ENCODE results near the gene ATXN7L1. TPM values are rescaled to one million over a fixed set of nuclear protein-coding genes. Genes with fewer than 3 reads are reported as not detected.

The ATXN7L1 gene
- total RNA-seq, 1 experiment from 2014 or later, result 14.6 TPM

DNA sequence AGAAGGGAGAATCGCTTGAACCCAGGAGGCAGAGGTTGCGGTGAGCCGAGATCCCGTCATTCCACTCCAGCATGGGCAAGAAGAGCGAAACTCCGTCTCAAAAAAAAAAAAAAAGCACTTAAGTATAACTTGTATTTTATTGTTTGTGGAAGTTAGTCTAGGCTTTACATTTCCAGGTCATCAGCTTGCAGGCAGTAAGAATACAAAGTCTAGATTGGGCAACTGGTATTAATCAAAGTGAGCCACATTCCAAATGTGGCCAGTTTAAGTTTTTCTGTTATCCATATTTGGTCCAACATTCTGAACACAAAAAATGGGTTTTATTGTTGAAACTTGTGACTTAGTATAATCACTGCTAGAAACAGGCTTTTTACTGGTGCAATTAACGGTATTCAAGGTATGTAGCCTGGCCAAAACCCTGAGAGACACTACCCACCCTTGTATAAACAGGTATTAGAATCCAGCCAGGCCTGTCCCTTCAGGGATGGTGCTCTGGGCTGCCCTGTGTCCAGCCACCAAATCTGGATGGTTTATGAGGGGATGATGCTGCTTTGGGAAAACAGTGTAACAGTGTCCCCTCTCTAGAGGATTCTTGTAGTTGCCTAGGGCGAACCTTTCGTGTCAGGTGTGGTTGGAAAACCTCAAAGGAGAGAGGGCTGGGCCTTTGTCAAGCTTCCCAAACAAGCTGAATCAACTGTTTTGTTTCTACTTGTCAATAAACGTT lies 173.0 kb downstream of the ATXN7L1 start:
- intact Hi-C loops (cut with micrococcal nuclease; ENCODE audit: unreplicated experiment), result no loop called here
- Histone ChIP-seq H3K9me2 (ENCODE audit: insufficient read depth) (no peaks in the 10 kb centered on the region), H3F3A (ENCODE audit: insufficient read depth, low read depth) (no peaks in the 10 kb centered on the region), H3K36me3 (ENCODE audit: low read depth) (no peaks in the 10 kb centered on the region), H3K9me3 (ENCODE audit: insufficient read depth, low read depth) (no peaks in the 10 kb centered on the region), H3K27ac (no peak overlapping the region), H2AFZ (no peak overlapping the region), H3K79me2 (ENCODE audit: low read depth) (no peaks in the 10 kb centered on the region), H4K20me1 (ENCODE audit: insufficient read depth) (no peaks in the 10 kb centered on the region), H3K4me2 (no peak overlapping the region), H3K4me1 (replicated peaks; ENCODE audit: insufficient read depth) (no peaks in the 10 kb centered on the region), H3K27me3 (ENCODE audit: insufficient read depth, low read depth) (no peaks in the 10 kb centered on the region), H3K4me3 (no peak overlapping the region)
- TF ChIP-seq EZH2 (IDR thresholded peaks at IDR 0.05; ENCODE audit: low read depth), result no peak
- TF ChIP-seq, protein P1, sequence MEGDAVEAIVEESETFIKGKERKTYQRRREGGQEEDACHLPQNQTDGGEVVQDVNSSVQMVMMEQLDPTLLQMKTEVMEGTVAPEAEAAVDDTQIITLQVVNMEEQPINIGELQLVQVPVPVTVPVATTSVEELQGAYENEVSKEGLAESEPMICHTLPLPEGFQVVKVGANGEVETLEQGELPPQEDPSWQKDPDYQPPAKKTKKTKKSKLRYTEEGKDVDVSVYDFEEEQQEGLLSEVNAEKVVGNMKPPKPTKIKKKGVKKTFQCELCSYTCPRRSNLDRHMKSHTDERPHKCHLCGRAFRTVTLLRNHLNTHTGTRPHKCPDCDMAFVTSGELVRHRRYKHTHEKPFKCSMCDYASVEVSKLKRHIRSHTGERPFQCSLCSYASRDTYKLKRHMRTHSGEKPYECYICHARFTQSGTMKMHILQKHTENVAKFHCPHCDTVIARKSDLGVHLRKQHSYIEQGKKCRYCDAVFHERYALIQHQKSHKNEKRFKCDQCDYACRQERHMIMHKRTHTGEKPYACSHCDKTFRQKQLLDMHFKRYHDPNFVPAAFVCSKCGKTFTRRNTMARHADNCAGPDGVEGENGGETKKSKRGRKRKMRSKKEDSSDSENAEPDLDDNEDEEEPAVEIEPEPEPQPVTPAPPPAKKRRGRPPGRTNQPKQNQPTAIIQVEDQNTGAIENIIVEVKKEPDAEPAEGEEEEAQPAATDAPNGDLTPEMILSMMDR (conservative IDR thresholded peaks at IDR 0.05), result no peak
- DNase-seq, result no peak
- POLR2A ChIA-PET (ENCODE audit: unreplicated experiment), result no interaction called here
- CTCF ChIA-PET, result no interaction called here
- BruUV-seq (replicated peaks), result no TSS peak

DNA sequence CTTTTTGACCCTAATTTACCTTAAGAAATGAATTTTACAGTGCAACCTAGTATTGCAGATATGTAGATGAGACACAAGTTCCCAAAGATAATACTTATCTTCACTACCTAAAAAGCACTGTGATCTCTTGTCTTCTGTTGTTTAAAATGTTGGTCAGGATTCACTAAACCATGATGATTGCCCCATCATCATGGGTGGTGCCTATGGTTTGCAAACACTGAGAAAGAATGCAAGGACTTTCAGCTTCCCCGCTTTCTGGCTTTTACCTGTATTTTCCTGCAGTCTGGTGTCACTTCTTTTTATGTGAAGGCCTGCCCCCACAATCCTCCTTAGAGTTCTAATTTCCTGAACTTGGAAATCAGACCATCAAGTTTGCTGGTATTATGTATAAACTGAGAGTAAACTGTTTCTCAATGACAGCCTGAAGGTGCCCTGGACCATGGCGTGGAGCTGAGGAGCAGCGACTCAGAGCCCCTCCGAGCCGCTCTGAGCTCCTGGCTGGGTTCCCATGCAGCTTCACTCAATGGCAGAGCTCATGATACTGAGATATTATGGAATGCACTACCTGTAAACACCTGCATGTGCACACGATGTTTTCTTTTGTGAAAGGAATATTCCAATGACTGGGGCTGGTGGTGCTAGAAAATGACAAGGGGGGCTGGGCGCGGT lies 176.7 kb downstream of the ATXN7L1 start:
- ChIA-PET CTCF (interaction anchor here (0.7 kb wide), 1 partner anchor 293 kb away, joined by 13 read pairs; no protein-coding TSS in a partner anchor), POLR2A (ENCODE audit: unreplicated experiment) (no interaction called here)
- no peaks in the 10 kb centered on the region for H4K20me1 ChIP-seq (ENCODE audit: insufficient read depth)
- no peaks in the 10 kb centered on the region for H3F3A ChIP-seq (ENCODE audit: insufficient read depth, low read depth)
- H3K4me2 ChIP-seq, result no peak overlapping the region
- TF ChIP-seq, protein P1 (conservative IDR thresholded peaks at IDR 0.05), result no peak
- no peak for TF ChIP-seq EZH2 (IDR thresholded peaks at IDR 0.05; ENCODE audit: low read depth)
- DNase-seq, result no peak
- no peak overlapping the region for H3K4me3 ChIP-seq
- no TSS peak for BruUV-seq (replicated peaks)
- no peaks in the 10 kb centered on the region for H3K36me3 ChIP-seq (ENCODE audit: low read depth)
- intact Hi-C loops (cut with micrococcal nuclease; ENCODE audit: unreplicated experiment), result no loop called here
- no peaks in the 10 kb centered on the region for H3K9me2 ChIP-seq (ENCODE audit: insufficient read depth)
- no peak overlapping the region for H3K27ac ChIP-seq
- H3K79me2 ChIP-seq (ENCODE audit: low read depth), result no peaks in the 10 kb centered on the region
- H3K9me3 ChIP-seq (ENCODE audit: insufficient read depth, low read depth), result no peaks in the 10 kb centered on the region
- no peak overlapping the region for H2AFZ ChIP-seq
- no peaks in the 10 kb centered on the region for H3K27me3 ChIP-seq (ENCODE audit: insufficient read depth, low read depth)
- no peaks in the 10 kb centered on the region for H3K4me1 ChIP-seq (replicated peaks; ENCODE audit: insufficient read depth)

DNA sequence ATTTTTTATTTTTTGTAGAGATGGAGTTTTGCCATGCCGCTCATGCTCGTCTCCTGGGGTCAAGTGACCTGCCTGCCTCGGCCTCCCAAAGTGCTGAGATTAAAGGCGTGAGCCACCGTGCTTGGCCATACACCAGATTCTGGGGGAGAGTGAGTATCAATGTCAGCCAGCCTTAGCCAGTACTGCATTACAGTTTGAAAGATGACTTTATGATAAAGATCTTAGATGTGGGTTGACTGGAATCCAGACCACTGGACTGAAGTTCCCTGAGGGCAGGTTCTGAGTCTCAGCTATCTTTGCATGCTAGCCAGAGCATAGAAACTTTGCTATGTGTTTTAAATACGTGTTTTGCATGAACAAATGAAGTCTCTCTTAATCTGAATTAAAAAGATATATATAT lies 177.9 kb downstream of the ATXN7L1 start:
- TF ChIP-seq, protein P1 (conservative IDR thresholded peaks at IDR 0.05), result no peak
- TF ChIP-seq EZH2 (IDR thresholded peaks at IDR 0.05; ENCODE audit: low read depth), result no peak
- Histone ChIP-seq H3K36me3 (ENCODE audit: low read depth) (no peaks in the 10 kb centered on the region), H3K9me2 (ENCODE audit: insufficient read depth) (no peaks in the 10 kb centered on the region), H3K4me2 (no peak overlapping the region), H3K27ac (no peak overlapping the region), H3F3A (ENCODE audit: insufficient read depth, low read depth) (no peaks in the 10 kb centered on the region), H3K79me2 (ENCODE audit: low read depth) (no peaks in the 10 kb centered on the region), H3K27me3 (ENCODE audit: insufficient read depth, low read depth) (no peaks in the 10 kb centered on the region), H3K4me3 (no peak overlapping the region), H3K4me1 (replicated peaks; ENCODE audit: insufficient read depth) (no peaks in the 10 kb centered on the region), H4K20me1 (ENCODE audit: insufficient read depth) (no peaks in the 10 kb centered on the region), H3K9me3 (ENCODE audit: insufficient read depth, low read depth) (no peaks in the 10 kb centered on the region), H2AFZ (no peak overlapping the region)
- BruUV-seq (replicated peaks), result no TSS peak
- POLR2A ChIA-PET (ENCODE audit: unreplicated experiment), result no interaction called here
- CTCF ChIA-PET, result no interaction called here
- intact Hi-C loops (cut with micrococcal nuclease; ENCODE audit: unreplicated experiment), result no loop called here
- DNase-seq, result no peak
